Measurements from ENCODE around the gene HEATR9. TPM values are rescaled to one million over a fixed set of nuclear protein-coding genes. Genes with fewer than 3 reads are reported as not detected.

HEATR9 gene
- polyA plus RNA-seq, 1 of the 3 experiments (the other 2 are of a cell fraction): not detected

GRCh38 chr17:35895636-35896587 lies 27.2 kb upstream of the HEATR9 start (continued):
- no peak for TF ChIP-seq REST (IDR thresholded peaks at IDR 0.05; ENCODE audit: low read depth, low read length)
- no peak for TF ChIP-seq YY1 (IDR thresholded peaks at IDR 0.05; ENCODE audit: low read depth)
- no peak for TF ChIP-seq TAF1 (IDR thresholded peaks at IDR 0.05; ENCODE audit: borderline replicate concordance, low read depth, low read length)
- no peak for TF ChIP-seq RCOR1 (IDR thresholded peaks at IDR 0.05; ENCODE audit: low read length)
- no peak for TF ChIP-seq SIN3A (IDR thresholded peaks at IDR 0.05; ENCODE audit: borderline replicate concordance, low read depth, low read length)
- no peak for TF ChIP-seq RAD21 (IDR thresholded peaks at IDR 0.05; ENCODE audit: low read length)

GRCh38 chr17:35894206-35894605 lies 25.5 kb upstream of the HEATR9 start:
- H3F3A ChIP-seq (replicated peaks; ENCODE audit: insufficient read depth): no peaks in the 10 kb centered on the region
- H3K9ac ChIP-seq: no peak overlapping the region
- ChIA-PET CTCF (interaction anchor here (0.8 kb wide), 1 partner anchor 130 kb away, joined by 3 read pairs; no protein-coding TSS in a partner anchor), POLR2A (no interaction called here)
- H3K27me3 ChIP-seq (ENCODE audit: insufficient read depth): no peaks in the 10 kb centered on the region
- no peaks in the 10 kb centered on the region for H3K9me2 ChIP-seq
- H2AFZ ChIP-seq (ENCODE audit: low read depth): no peak overlapping the region
- peaks cover 4 to 8% of the 10 kb centered on the region in 2 experiments; a peak in 2 of 4 replicates for H3K4me1 ChIP-seq (ENCODE audit: control insufficient read depth in 1 of 2, insufficient read depth in 2 of 2, low read depth in 1 of 2, low read length in 1 of 2)
- H3K4me2 ChIP-seq: no peak overlapping the region
- 77% methylated on average over 7 of the region's 7 CpGs for WGBS (ENCODE audit: low lambda C conversion rate)
- no peaks in the 10 kb centered on the region for H3K36me3 ChIP-seq (replicated peaks in 1 of 2; ENCODE audit: control insufficient read depth in 1 of 2, insufficient read depth in 2 of 2, low read length in 1 of 2)
- H3K9me3 ChIP-seq: no peaks in the 10 kb centered on the region
- no peak overlapping the region for H3K27ac ChIP-seq (ENCODE audit: low read depth in 2 of 2, low read length in 1 of 2)
- DNase-seq: no peak
- no peak overlapping the region for H3K4me3 ChIP-seq (ENCODE audit: low read depth in 2 of 2, low read length in 1 of 2)
- H4K20me1 ChIP-seq (ENCODE audit: insufficient read depth): no peaks in the 10 kb centered on the region
- no peaks in the 10 kb centered on the region for H3K79me2 ChIP-seq (ENCODE audit: insufficient read depth)
- TF ChIP-seq FOXJ3 (CRISPR knock-in tag; IDR thresholded peaks at IDR 0.05) (no peak), REST (IDR thresholded peaks at IDR 0.05; ENCODE audit: low read depth, low read length) (no peak), FOXM1 (IDR thresholded peaks at IDR 0.05; ENCODE audit: low read depth) (no peak), NFIC (IDR thresholded peaks at IDR 0.05; ENCODE audit: borderline replicate concordance) (no peak), CTCF (IDR thresholded peaks at IDR 0.05) (no peak), EP300 (IDR thresholded peaks at IDR 0.05; ENCODE audit: borderline replicate concordance in 1 of 2, low read depth in 1 of 2, low read length in 1 of 2) (no peak), USF2 (IDR thresholded peaks at IDR 0.05; ENCODE audit: borderline replicate concordance, low read depth, low read length) (no peak), NRF1 (IDR thresholded peaks at IDR 0.05; ENCODE audit: low read depth, low read length) (no peak), TAF1 (IDR thresholded peaks at IDR 0.05; ENCODE audit: borderline replicate concordance, low read depth, low read length) (no peak), USF1 (IDR thresholded peaks at IDR 0.05; ENCODE audit: borderline replicate concordance, low read depth) (no peak), RFX5 (IDR thresholded peaks at IDR 0.05; ENCODE audit: low read length) (no peak), CHD2 (IDR thresholded peaks at IDR 0.05; ENCODE audit: low read length, partially characterized antibody) (no peak), POLR2AphosphoS5 (IDR thresholded peaks at IDR 0.05; ENCODE audit: low read depth, low read length) (no peak), RAD21 (IDR thresholded peaks at IDR 0.05; ENCODE audit: low read length) (no peak), SMC3 (IDR thresholded peaks at IDR 0.05; ENCODE audit: low read depth, low read length) (no peak), ELF1 (IDR thresholded peaks at IDR 0.05) (no peak)
